CD8-positive, alpha-beta memory T cell (primary cell): ENCODE data around the gene PGBD2. TPM values are rescaled to one million over a fixed set of nuclear protein-coding genes. Genes with fewer than 3 reads are reported as not detected.

Experiments
- CTCF ChIA-PET: fragments of 350-600 bp; sonication (Branson Sonifier 250); formaldehyde crosslinking; loops from one replicate; lab custom pipeline; 2021; ENCODE audit warnings: antibody characterized with exemption; lab: Charles Lee
- POLR2A ChIA-PET: fragments of 350-600 bp; sonication (Branson Sonifier 250); formaldehyde crosslinking; loops from one replicate; lab custom pipeline; 2021; ENCODE audit warnings: antibody characterized with exemption; lab: Charles Lee
- DNase-seq, 5 donors: peaks; one replicate each; pipeline versions ENCODE4 v3.0.0 to v3.0.0-alpha.2; 2020 to 2022; ENCODE audit warnings: mixed read lengths in 1 of 5
- H3K27ac ChIP-seq: one replicate; pipeline ENCODE4 v1.7.0; 2013; ENCODE audit warnings: low read depth, mild to moderate bottlenecking, low read length, moderate library complexity
- H3K27me3 ChIP-seq: 2 replicates; pipeline ENCODE4 v1.7.0; 2013; ENCODE audit warnings: low read length, mild to moderate bottlenecking; ENCODE audit not compliant: insufficient read depth, poor library complexity, severe bottlenecking
- H3K36me3 ChIP-seq: 2 replicates; pipeline ENCODE4 v1.7.0; 2013; ENCODE audit warnings: mild to moderate bottlenecking, low read length, moderate library complexity; ENCODE audit not compliant: insufficient read depth
- H3K4me1 ChIP-seq: 2 replicates; pipeline ENCODE4 v1.7.0; 2013; ENCODE audit warnings: mild to moderate bottlenecking, low read length, moderate library complexity; ENCODE audit not compliant: insufficient read depth
- H3K4me3 ChIP-seq: 2 replicates; pipeline ENCODE4 v1.7.0; 2013; ENCODE audit warnings: mild to moderate bottlenecking, low read length
- H3K9me3 ChIP-seq: 2 replicates; pipeline ENCODE4 v1.7.0; 2013; ENCODE audit warnings: mild to moderate bottlenecking, low read length
- H3K27ac Mint-ChIP-seq, 8 donors: one replicate each; pipeline ENCODE4 v1.8.0; 2020 to 2021; ENCODE audit warnings: mixed read lengths in 8 of 8, mild to moderate bottlenecking in 6 of 8, inconsistent platforms in 3 of 8, moderate library complexity in 3 of 8
- H3K27me3 Mint-ChIP-seq, 2 donors: one replicate each; pipeline ENCODE4 v1.8.0; 2020 to 2021; ENCODE audit warnings: mixed read lengths in 2 of 2, mild to moderate bottlenecking in 1 of 2, moderate library complexity in 1 of 2
- H3K36me3 Mint-ChIP-seq, 3 donors: one replicate each; pipeline ENCODE4 v1.8.0; 2020 to 2021; ENCODE audit warnings: mixed read lengths in 3 of 3, inconsistent platforms in 1 of 3, mild to moderate bottlenecking in 1 of 3
- H3K4me1 Mint-ChIP-seq, 3 donors: one replicate each; pipeline ENCODE4 v1.8.0; 2020 to 2021; ENCODE audit warnings: mixed read lengths in 3 of 3, inconsistent platforms in 1 of 3, mild to moderate bottlenecking in 1 of 3
- H3K4me3 Mint-ChIP-seq, 7 donors: one replicate each; pipeline ENCODE4 v1.8.0; 2020 to 2021; ENCODE audit warnings: mixed read lengths in 7 of 7, mild to moderate bottlenecking in 6 of 7, moderate library complexity in 4 of 7, inconsistent platforms in 2 of 7
- H3K9me3 Mint-ChIP-seq, 5 donors: one replicate each; pipeline ENCODE4 v1.8.0; 2020 to 2022; ENCODE audit warnings: mixed read lengths in 5 of 5, mild to moderate bottlenecking in 3 of 5, moderate library complexity in 2 of 5, inconsistent platforms in 1 of 5
- polyA plus RNA-seq: library from polyadenylated mRNA; unstranded; fragments of 300-500 nt; fragmentation: Illumina TruSeq; gene quantifications from one replicate; pipeline ENCODE4 v1.2.3, GENCODE V29; 2021
- total RNA-seq, 2 experiments: library from RNA; stranded (reverse); gene quantifications; one replicate each; pipeline ENCODE4 v1.2.3, GENCODE V29; 2021

Gene PGBD2
- total and polyA plus RNA-seq, 3 experiments from 2014 or later = 7.0 to 13.7 (median 8.1) TPM

- H3K36me3 ChIP-seq = no peaks in the 10 kb centered on the region
- H3K4me3 Mint-ChIP-seq = peak overlapping the region in 4 of 7 donors; percentile 2 to 99 (median 92)
- peak overlapping the region; percentile 73 for H3K27ac ChIP-seq
- POLR2A ChIA-PET = no interaction called here
- H3K4me3 ChIP-seq = no peak overlapping the region
- peak overlapping the region in 6 of 8 donors; percentile 61 to 99 (median 96) for H3K27ac Mint-ChIP-seq
- no peaks in the 10 kb centered on the region for H3K9me3 ChIP-seq
- H3K9me3 Mint-ChIP-seq = no peaks in the 10 kb centered on the region
- H3K36me3 Mint-ChIP-seq = peaks cover 0 to 9% (median 4%) of the 10 kb centered on the region in 3 donors
- peaks cover 0 to 20% of the 10 kb centered on the region in 2 donors for H3K27me3 Mint-ChIP-seq
- DNase-seq = no peak
- CTCF ChIA-PET = interaction anchor here (1.0 kb wide), 1 partner anchor 30 kb away, joined by 3 read pairs; no protein-coding TSS in a partner anchor
- H3K4me1 Mint-ChIP-seq = peaks cover 33 to 44% (median 43%) of the 10 kb centered on the region in 3 donors
- H3K27me3 ChIP-seq = no peaks in the 10 kb centered on the region
- H3K4me1 ChIP-seq = peaks cover 16% of the 10 kb centered on the region
These were observed 1.4 kb upstream of the PGBD2 start for GRCh38 chr1:248904437-248905216.

- no peak for DNase-seq
- H3K27me3 Mint-ChIP-seq = peaks cover 0 to 9% of the 10 kb centered on the region in 2 donors
- peak overlapping the region; percentile 73 for H3K27ac ChIP-seq
- H3K9me3 Mint-ChIP-seq = no peaks in the 10 kb centered on the region
- peak overlapping the region; percentile 71 to 99 (median 98) for H3K27ac Mint-ChIP-seq
- CTCF ChIA-PET = no interaction called here
- H3K4me1 Mint-ChIP-seq = peaks cover 40 to 53% (median 49%) of the 10 kb centered on the region in 3 donors
- H3K36me3 Mint-ChIP-seq = peaks cover 0 to 18% (median 7%) of the 10 kb centered on the region in 3 donors
- peak overlapping the region; percentile 72 for H3K4me3 ChIP-seq
- no peaks in the 10 kb centered on the region for H3K36me3 ChIP-seq
- POLR2A ChIA-PET = interaction anchor here (0.7 to 1.1 kb wide), 4 partner anchors 21 to 75 kb away, joined by 3 to 6 read pairs (median 4); no protein-coding TSS in a partner anchor
- no peaks in the 10 kb centered on the region for H3K9me3 ChIP-seq
- peak overlapping the region; percentile 87 to 99 (median 97) for H3K4me3 Mint-ChIP-seq
- peaks cover 16% of the 10 kb centered on the region for H3K4me1 ChIP-seq
- H3K27me3 ChIP-seq = no peaks in the 10 kb centered on the region
These were observed 400 bp upstream of the PGBD2 start for GRCh38 chr1:248905662-248906008.

- Histone ChIP-seq H3K36me3 (no peaks in the 10 kb centered on the region), H3K9me3 (no peaks in the 10 kb centered on the region), H3K4me1 (peaks cover 16% of the 10 kb centered on the region), H3K27me3 (no peaks in the 10 kb centered on the region), H3K27ac (peak overlapping the region; percentile 87), H3K4me3 (peak overlapping the region; percentile 65)
- H3K4me3 Mint-ChIP-seq = peak overlapping the region; percentile 84 to 99 (median 94)
- peaks cover 0 to 21% (median 10%) of the 10 kb centered on the region in 3 donors for H3K36me3 Mint-ChIP-seq
- no peaks in the 10 kb centered on the region for H3K9me3 Mint-ChIP-seq
- ChIA-PET CTCF (interaction anchor here (1.0 to 1.1 kb wide), 2 partner anchors 33 to 81 kb away, joined by 3 to 5 read pairs; partner anchors contain the start of gene SH3BP5L), POLR2A (interaction anchor here (0.6 kb wide), 2 partner anchors 70 to 81 kb away, joined by 5 read pairs; partner anchors contain the start of gene ZNF672)
- no peak for DNase-seq
- H3K27ac Mint-ChIP-seq = peak overlapping the region; percentile 71 to 100 (median 99)
- peaks cover 40 to 59% (median 49%) of the 10 kb centered on the region in 3 donors for H3K4me1 Mint-ChIP-seq
- peaks cover 0 to 3% of the 10 kb centered on the region in 2 donors for H3K27me3 Mint-ChIP-seq
These were observed 972 bp downstream of the PGBD2 start for GRCh38 chr1:248906753-248907661.

GRCh38 chr1:248910761-248911160 lies 4.7 kb downstream of the PGBD2 start:
- POLR2A ChIA-PET = interaction anchor here (0.6 kb wide), 1 partner anchor 84 kb away, joined by 3 read pairs; no protein-coding TSS in a partner anchor
- Mint-ChIP-seq H3K9me3 (no peaks in the 10 kb centered on the region), H3K27ac (peak overlapping the region in 1 of 8 donors; percentile 72)

GRCh38 chr1:248913933-248914332 lies 7.9 kb downstream of the PGBD2 start:
- Mint-ChIP-seq H3K27me3 (no peaks in the 10 kb centered on the region), H3K9me3 (no peaks in the 10 kb centered on the region), H3K36me3 (peaks cover 9 to 70% (median 29%) of the 10 kb centered on the region in 3 donors), H3K4me3 (no peak overlapping the region), H3K4me1 (peaks cover 16 to 31% (median 24%) of the 10 kb centered on the region in 3 donors), H3K27ac (peak overlapping the region in 2 of 8 donors; percentile 51 to 59)
- H3K9me3 ChIP-seq = no peaks in the 10 kb centered on the region
- H3K27ac ChIP-seq = peak overlapping the region; percentile 29
- DNase-seq = no peak
- H3K36me3 ChIP-seq = peaks cover 31% of the 10 kb centered on the region
- ChIA-PET CTCF (no interaction called here), POLR2A (no interaction called here)
- no peaks in the 10 kb centered on the region for H3K27me3 ChIP-seq
- H3K4me1 ChIP-seq = no peaks in the 10 kb centered on the region
- H3K4me3 ChIP-seq = no peak overlapping the region

More at GRCh38 chr1:248910761-248911160, 4.7 kb downstream of the PGBD2 start:
- no peak for DNase-seq
- no peaks in the 10 kb centered on the region for H3K27me3 Mint-ChIP-seq
- no peaks in the 10 kb centered on the region for H3K27me3 ChIP-seq
- no peak overlapping the region for H3K4me3 ChIP-seq
- H3K27ac ChIP-seq = no peak overlapping the region
- peaks cover 5 to 50% (median 20%) of the 10 kb centered on the region in 3 donors for H3K36me3 Mint-ChIP-seq
- CTCF ChIA-PET = no interaction called here
- no peaks in the 10 kb centered on the region for H3K9me3 ChIP-seq
- H3K36me3 ChIP-seq = peaks cover 18% of the 10 kb centered on the region
- no peak overlapping the region for H3K4me3 Mint-ChIP-seq
- peaks cover 9% of the 10 kb centered on the region for H3K4me1 ChIP-seq
- H3K4me1 Mint-ChIP-seq = peaks cover 40 to 58% (median 53%) of the 10 kb centered on the region in 3 donors

GRCh38 chr1:248914796-248915381 lies 8.9 kb downstream of the PGBD2 start:
- Histone ChIP-seq H3K36me3 (peaks cover 31% of the 10 kb centered on the region), H3K4me1 (no peaks in the 10 kb centered on the region), H3K4me3 (no peak overlapping the region), H3K27ac (no peak overlapping the region), H3K9me3 (no peaks in the 10 kb centered on the region), H3K27me3 (no peaks in the 10 kb centered on the region)
- Mint-ChIP-seq H3K36me3 (peaks cover 16 to 72% (median 34%) of the 10 kb centered on the region in 3 donors), H3K4me1 (peaks cover 10 to 22% (median 14%) of the 10 kb centered on the region in 3 donors), H3K27me3 (no peaks in the 10 kb centered on the region), H3K4me3 (no peak overlapping the region), H3K27ac (peak overlapping the region in 2 of 8 donors; percentile 6 to 60), H3K9me3 (no peaks in the 10 kb centered on the region)
- POLR2A ChIA-PET = no interaction called here
- DNase-seq = no peak
- CTCF ChIA-PET = no interaction called here

- Histone ChIP-seq H3K27ac (no peak overlapping the region), H3K4me3 (no peak overlapping the region), H3K27me3 (no peaks in the 10 kb centered on the region), H3K36me3 (peaks cover 31% of the 10 kb centered on the region), H3K9me3 (no peaks in the 10 kb centered on the region), H3K4me1 (no peaks in the 10 kb centered on the region)
- Mint-ChIP-seq H3K27ac (peak overlapping the region in 1 of 8 donors; percentile 14), H3K27me3 (no peaks in the 10 kb centered on the region), H3K4me3 (no peak overlapping the region), H3K9me3 (no peaks in the 10 kb centered on the region), H3K36me3 (peaks cover 16 to 81% (median 35%) of the 10 kb centered on the region in 3 donors), H3K4me1 (peaks cover 6 to 10% (median 9%) of the 10 kb centered on the region in 3 donors)
- ChIA-PET POLR2A (no interaction called here), CTCF (no interaction called here)
- no peak for DNase-seq
These were observed 12.1 kb downstream of the PGBD2 start for GRCh38 chr1:248918131-248918530.
